Endometrial microvascular endothelial cells (primary cell): ENCODE results near the gene TMEM8B. TPM values are rescaled to one million over a fixed set of nuclear protein-coding genes. Genes with fewer than 3 reads are reported as not detected.
"Not testable (repeated sequence)": the region's sequence is repeated elsewhere in the genome, so short reads cannot be mapped to it uniquely, and the experiment has no call there.

ENCODE experiments used
- in situ Hi-C: cut with HindIII; loops from 2 replicates; pipeline ENCODE4 v1.10.0; 2017; ENCODE audit warnings: low sequenced_read_pairs, low pct_unique_long_range_greater_than_20kb; ENCODE audit errors: inconsistent ontology term
- total RNA-seq: library from RNA; depleted of rRNA; stranded (reverse); fragments of >200 nt; gene quantifications from one replicate; pipeline ENCODE4 v1.2.3, GENCODE V29; 2015; ENCODE audit errors: inconsistent ontology term

Gene TMEM8B
- total RNA-seq, 1 donor from 2014 or later, result 0.09 TPM

- in situ Hi-C loops, result no loop called here
Measured at GRCh38 chr9:35911690-35912089, 82.7 kb downstream of the TMEM8B start.

GRCh38 chr9:35912791-35913400 is 83.9 kb downstream of the TMEM8B start:
- in situ Hi-C loops, result no loop called here

- in situ Hi-C loops, result not testable (repeated sequence)
Measured at GRCh38 chr9:35913429-35913828, 84.4 kb downstream of the TMEM8B start.

GRCh38 chr9:35914301-35914807 is 85.3 kb downstream of the TMEM8B start:
- in situ Hi-C loops, result no loop called here

Other genes starting within 250 kb of the TMEM8B start
- gene TESK1, start 224.0 kb upstream of the TMEM8B start, total RNA-seq, result 12.9 TPM
- not detected for gene CD72, start 210.8 kb upstream of the TMEM8B start, total RNA-seq
- gene SIT1, start 178.3 kb upstream of the TMEM8B start, total RNA-seq, result not detected
- 269 TPM for gene RMRP, start 171.2 kb upstream of the TMEM8B start, total RNA-seq
- 5.0 TPM for gene CCDC107, start 170.9 kb upstream of the TMEM8B start, total RNA-seq
- 2.8 TPM for gene ARHGEF39, start 164.0 kb upstream of the TMEM8B start, total RNA-seq
- gene CA9, start 155.3 kb upstream of the TMEM8B start, total RNA-seq, result not detected
- 99.1 TPM for gene TPM2, start 139.3 kb upstream of the TMEM8B start, total RNA-seq
- 358 TPM for gene TLN1, start 97.0 kb upstream of the TMEM8B start, total RNA-seq
- 64.9 TPM for gene CREB3, start 96.6 kb upstream of the TMEM8B start, total RNA-seq
- 51.3 TPM for gene GBA2, start 80.0 kb upstream of the TMEM8B start, total RNA-seq
- 17.2 TPM for gene RGP1, start 79.9 kb upstream of the TMEM8B start, total RNA-seq
- gene MSMP, start 75.0 kb upstream of the TMEM8B start, total RNA-seq, result 5.3 TPM
- gene NPR2, start 37.6 kb upstream of the TMEM8B start, total RNA-seq, result 18.3 TPM
- not detected for gene SPAG8, start 17.0 kb upstream of the TMEM8B start, total RNA-seq
- gene HINT2, start 14.2 kb upstream of the TMEM8B start, total RNA-seq, result 53.3 TPM
- not detected for gene FAM221B, start 496 bp upstream of the TMEM8B start, total RNA-seq
- not detected for gene OR13J1, start 41.2 kb downstream of the TMEM8B start, total RNA-seq
- gene HRCT1, start 77.0 kb downstream of the TMEM8B start, total RNA-seq, result 0.19 TPM
- 34.1 TPM for gene SPAAR, start 80.3 kb downstream of the TMEM8B start, total RNA-seq
- not detected for gene OR2S2, start 128.9 kb downstream of the TMEM8B start, total RNA-seq
- gene RECK, start 207.7 kb downstream of the TMEM8B start, total RNA-seq, result 13.6 TPM